NOMO-1 treated with DMSO at 0.1 percent for 48 hours (cell line): ENCODE results near the gene LRRC41.
"Not testable (repeated sequence)": the region's sequence is repeated elsewhere in the genome, so short reads cannot be mapped to it uniquely, and the experiment has no call there.

ENCODE experiments used
- DNase-seq: peaks from one replicate; lab custom pipeline; 2025; ENCODE audit not compliant: unreplicated experiment; lab: John Stamatoyannopoulos, UW

The LRRC41 gene

DNA sequence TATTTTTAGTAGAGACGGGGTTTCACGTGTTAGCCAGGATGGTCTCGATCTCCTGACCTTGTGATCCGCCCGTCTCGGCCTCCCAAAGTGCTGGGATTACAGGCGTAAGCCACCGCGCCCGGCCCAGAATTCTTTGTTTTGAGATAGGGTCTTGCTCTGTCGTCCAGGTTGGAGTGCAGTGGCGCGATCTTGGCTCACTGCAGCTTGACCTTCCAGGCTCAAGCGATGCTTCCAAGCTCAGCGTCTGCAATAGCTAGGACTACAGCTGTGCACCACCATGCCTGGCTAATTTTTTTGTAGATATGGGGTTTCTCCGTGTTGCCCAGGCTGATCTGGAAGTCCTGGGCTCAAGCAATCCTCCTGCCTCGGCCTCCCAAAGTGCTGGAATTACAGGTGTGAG, 57.3 kb downstream of the LRRC41 start:
- not testable (repeated sequence) for DNase-seq

DNA sequence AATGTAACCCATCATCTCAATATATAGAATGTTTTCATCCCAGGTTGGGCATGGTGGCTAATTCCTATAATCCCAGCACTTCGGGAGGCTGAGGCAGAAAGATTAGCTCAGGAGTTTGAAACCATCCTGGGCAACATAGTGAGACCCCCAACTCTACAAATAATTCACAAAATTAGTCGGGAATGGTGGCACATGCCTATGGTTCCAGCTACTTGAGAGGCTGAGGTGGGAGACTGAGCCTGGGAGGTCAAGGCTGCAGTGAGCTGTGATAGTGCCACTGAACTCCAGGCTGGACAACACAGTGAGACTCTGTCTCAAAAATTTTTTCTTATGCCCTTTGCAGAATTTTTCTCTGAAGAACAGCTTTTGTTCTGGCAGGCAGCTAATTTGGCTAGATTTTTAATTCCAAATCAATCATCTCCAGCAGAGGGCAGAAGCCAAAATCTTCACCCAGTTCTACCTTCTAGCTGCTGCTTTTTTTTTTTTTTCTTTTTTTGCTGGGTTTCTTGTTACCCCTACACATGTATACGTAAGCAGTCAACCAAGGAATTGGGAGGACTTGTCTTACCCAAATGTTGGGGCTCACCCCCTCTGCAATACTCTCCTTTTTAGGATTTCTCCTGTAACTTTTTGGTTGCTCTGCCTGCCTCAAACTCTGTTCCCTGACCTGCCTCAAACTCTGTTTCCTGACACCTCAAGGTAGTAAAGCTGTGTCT, 58.6 kb downstream of the LRRC41 start:
- DNase-seq: peak; percentile 10

- not testable (repeated sequence) for DNase-seq
Measured at GRCh38 chr1:46243831-46244230, 59.6 kb downstream of the LRRC41 start.

GRCh38 chr1:46242918-46243317, 60.5 kb downstream of the LRRC41 start:
- DNase-seq: no peak

GRCh38 chr1:46241733-46242132, 61.7 kb downstream of the LRRC41 start:
- DNase-seq: not testable (repeated sequence)

- not testable (repeated sequence) for DNase-seq
Measured at GRCh38 chr1:46238865-46239264, 64.6 kb downstream of the LRRC41 start.

GRCh38 chr1:46236882-46237281, 66.5 kb downstream of the LRRC41 start:
- DNase-seq: no peak

- DNase-seq: not testable (repeated sequence)
Measured at GRCh38 chr1:46231231-46231630, 72.2 kb downstream of the LRRC41 start.
